Measurements from ENCODE around the gene CTNNA2.

CTNNA2 gene

DNA sequence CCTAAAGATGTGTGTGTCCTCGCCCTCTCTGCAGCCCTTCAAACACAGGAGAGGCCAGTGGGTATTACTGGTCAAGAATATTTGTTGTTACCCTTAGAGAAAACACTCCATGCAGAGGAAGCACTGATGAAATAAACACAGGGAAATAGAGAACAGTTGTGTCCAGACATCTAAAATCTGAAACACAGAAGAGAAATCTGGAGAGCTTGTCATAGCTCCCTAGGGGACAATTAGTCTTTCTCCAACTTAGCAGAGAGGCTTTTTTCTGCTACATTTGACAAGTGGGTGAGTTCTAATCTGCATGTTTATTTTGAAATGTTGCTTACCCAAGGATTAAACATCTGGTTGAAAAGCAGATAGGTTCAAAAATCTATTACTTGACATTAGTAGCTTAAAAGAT is 190.1 kb downstream of the CTNNA2 start:
- DNase-seq (ENCODE audit: low read depth in 1 of 2, low spot score in 1 of 2) = no peak

DNA sequence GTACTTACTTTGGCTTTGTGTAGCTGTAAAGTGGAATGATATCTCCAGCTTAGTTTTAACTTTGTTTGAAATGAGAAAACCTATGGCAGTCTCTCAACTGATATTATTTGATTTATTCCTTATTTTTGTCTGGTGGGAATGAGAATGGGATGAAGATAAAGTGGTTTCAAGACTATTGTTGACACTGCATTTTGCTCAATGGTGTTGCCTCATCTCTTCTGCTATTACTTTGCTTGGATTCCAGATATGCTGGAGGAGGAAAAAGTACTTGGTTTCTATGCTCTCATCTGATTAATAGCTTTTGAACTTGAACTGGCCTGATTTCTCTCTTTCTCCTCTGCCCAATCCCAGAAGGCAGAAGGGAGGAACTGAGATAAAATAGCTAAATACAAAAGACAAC is 198.2 kb downstream of the CTNNA2 start:
- DNase-seq (ENCODE audit: low read depth in 1 of 2, low spot score in 1 of 2) = no peak

DNA sequence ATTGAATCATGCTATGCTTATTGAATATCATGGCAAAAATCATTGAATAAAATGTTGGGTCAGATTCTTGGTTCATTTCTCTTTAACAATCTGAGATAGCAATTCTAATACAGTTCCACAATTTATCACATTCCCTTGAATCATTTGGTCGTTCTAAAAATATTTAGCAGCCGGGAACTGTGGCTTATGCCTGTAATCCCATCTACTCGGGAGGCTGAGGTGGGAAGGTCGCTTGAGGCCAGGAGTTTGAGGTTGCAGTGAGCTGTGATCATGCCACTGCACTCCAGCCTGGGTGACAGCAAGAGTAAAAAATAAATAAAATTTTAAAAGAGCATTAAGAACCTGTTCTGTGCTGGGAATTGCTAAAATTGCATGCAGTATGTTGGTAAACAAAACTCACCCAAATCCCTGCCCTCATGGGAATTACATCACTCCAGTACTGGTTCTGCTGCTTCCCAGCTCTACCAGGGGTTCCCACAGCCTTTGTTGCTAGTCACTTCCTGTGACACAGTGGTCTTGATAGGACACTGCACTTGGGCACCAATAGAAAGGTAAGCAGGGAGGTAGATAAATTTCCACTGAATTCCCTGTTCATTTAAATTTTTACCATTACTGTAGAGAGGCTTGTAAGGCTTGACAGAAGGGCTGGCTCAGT is 200.4 kb downstream of the CTNNA2 start:
- no peak for DNase-seq (ENCODE audit: low read depth in 1 of 2, low spot score in 1 of 2)

DNA sequence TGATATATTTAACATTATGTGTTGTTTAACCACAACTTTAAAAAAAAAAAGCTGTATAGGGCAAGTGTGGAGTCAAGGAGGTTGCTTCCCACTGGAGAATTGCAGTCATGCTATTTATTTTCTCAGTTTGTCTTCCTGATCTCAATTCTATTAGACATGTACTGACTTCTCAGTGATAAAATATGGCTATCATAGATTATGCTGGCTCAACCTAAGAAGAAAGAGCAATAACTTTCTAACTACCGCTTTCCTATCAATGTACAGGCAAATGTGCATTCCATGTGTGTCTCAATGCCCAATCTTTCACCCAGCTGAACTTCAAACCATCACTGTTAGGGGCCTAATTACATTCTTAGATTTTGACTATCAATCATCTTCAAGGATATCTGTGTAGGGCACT is 201.4 kb downstream of the CTNNA2 start:
- DNase-seq (ENCODE audit: low read depth in 1 of 2, low spot score in 1 of 2) = no peak

DNA sequence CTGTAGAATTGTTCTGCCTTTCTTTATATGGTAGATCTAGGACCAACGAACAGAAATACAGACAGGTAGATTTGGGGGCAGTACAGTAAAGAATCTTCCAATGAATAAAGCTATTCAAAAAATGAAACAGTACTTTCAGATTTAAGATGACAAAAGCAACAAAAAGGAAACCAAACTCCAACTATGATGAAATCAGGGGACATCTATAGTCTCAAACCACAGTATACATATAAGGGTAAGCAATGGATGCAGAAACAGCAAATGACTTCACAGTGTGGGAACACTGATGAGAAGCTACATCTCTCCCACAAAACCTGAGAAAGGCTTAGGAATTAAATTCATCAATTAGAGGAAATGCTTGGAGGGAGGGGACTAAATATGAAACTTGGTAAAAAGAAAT is 202.5 kb downstream of the CTNNA2 start:
- DNase-seq (ENCODE audit: low read depth in 1 of 2, low spot score in 1 of 2) = no peak

DNA sequence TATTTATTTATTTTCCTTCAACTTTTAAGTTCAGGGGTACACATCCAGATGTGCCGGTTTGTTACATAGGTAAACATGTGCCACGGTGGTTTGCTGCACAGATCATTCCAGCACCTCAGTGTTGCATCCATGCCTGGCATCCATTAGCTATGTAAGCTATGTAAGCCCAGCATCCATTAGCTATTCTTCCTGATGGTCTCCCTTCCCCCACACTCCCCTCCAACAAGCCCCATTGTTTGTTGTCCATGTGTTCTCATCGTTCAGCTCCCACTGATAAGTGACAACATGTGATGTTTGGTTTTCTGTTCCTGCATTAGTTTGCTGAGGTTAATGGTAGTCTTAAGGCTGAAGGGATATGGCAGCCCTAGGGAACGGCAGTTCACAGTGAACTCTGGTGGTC is 203.4 kb downstream of the CTNNA2 start:
- DNase-seq (ENCODE audit: low read depth in 1 of 2, low spot score in 1 of 2) = no peak

DNA sequence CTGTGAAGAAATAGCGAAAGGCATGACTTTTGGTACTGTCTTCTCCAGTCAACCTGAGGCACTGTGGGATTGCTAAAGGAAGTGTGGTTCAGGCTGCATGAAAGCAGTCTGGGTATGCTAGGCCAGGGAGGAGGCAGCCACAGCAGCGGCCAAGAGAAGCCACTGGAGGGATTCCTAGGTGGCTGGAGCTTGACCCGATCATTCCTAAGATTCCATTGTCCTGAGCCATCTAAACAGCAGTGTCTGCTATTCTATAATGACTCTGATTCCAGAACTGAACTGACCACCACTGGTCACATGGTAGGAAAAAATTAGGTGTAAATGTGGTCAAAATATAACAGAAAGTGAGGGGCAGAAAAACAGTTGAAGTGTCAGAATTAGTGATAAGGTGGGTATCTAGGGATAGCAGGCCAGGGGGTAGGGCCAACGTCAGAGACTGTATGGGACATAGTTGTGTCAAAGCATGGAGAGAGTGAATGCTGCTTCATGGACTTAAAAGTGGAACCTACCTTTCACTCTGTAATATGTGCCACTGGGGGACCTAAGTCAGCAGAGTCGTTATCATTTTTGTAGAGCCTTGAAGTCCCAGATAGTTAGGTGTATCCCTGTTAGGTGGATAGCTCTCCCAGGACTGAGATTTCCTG is 204.6 kb downstream of the CTNNA2 start:
- DNase-seq (ENCODE audit: low read depth in 1 of 2, low spot score in 1 of 2) = no peak

DNA sequence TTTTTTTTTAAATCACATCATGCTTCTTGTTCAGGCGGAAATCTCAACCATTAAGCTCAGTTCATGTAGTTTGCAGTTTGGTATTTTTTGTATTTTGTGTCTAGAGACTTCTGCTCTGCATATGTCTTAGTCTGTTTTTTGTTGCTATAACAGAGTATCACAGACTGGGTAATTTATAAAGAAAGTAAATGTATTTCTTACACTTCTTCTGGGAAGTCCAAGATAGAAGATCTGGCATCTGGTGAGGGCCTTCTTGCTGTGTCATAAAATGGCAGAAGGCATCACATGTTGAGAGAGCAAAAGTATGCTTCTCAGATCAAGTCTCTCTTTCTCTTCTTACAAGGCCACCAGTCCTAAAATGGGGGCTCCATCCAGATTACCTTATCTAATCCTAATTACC is 208.2 kb downstream of the CTNNA2 start:
- no peak for DNase-seq (ENCODE audit: low read depth in 1 of 2, low spot score in 1 of 2)

DNA sequence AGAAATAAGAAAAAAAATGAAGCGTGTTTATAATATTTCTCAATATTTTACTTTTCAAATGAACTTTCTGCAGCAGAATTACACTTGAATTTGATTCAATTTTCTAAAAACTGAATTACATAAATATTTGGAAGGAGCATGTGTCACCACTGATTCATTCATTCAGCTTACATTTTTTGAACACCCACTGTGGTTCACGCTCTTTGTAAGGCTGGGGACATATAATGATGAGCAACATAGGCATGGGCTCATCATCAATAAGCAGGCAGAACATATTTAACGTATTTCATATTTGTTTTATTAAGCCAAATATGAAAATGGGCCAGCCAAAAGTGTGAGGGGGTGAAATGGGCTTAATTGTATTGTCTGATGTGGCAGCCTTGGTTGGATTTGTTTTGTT is 209.1 kb downstream of the CTNNA2 start:
- DNase-seq (ENCODE audit: low read depth in 1 of 2, low spot score in 1 of 2) = no peak

DNA sequence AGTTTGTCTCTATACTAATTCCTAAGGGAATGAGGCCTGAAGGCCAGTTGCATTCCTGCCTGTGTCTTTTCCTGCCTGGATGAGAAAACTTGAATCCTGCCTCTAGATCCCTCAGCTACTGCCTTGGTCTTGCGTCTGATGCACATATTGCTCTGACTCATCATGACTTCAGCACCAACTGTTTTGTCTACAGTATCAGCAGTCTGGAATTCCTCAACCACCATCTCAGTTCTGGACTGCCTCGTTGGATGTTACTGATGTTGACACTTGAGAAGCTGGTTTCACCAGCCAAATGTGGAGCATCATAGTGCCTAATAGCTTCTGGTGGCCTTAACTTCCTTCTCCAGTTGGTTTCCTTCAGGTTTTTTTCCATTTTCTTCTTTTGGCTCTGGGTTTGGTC is 211.0 kb downstream of the CTNNA2 start:
- DNase-seq (ENCODE audit: low read depth in 1 of 2, low spot score in 1 of 2) = no peak

DNA sequence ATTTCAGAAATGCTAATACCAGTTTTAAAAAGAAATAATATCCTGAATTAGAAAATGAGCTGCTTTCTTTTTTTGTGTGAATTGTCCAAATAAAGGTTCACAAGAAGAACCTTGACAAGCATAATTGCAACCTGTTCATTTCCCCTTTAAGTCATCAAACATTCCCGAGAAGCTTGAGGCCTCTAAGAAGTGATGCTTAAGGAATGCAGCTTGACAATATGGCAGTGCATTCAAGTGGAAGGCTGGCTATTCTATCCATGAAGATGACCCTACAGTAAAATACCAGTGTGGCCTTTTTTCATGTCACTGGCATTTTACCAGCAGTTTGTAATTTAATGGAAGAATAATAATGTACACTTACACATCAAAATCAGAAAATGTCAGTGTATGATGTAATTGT is 216.7 kb downstream of the CTNNA2 start:
- no peak for DNase-seq (ENCODE audit: low read depth in 1 of 2, low spot score in 1 of 2)

DNA sequence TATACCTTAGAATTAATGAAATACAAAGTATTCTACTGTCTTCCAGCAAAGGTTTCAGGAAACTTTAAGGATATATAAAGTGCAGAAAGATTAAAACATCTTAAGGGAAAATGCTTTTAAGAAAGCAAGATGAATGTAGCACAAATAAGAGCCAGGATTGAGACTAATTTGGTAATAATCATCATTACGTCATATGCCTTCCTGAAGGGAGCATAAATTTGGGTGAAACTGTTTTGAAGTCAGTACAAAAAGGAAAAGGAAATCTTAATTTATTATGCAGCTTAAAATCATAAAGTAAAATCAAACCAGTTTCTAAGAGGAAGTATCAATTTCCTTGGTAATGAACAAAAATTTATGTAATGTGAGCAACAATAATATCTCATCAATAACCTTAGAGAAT is 221.7 kb downstream of the CTNNA2 start:
- DNase-seq (ENCODE audit: low read depth in 1 of 2, low spot score in 1 of 2) = no peak

DNA sequence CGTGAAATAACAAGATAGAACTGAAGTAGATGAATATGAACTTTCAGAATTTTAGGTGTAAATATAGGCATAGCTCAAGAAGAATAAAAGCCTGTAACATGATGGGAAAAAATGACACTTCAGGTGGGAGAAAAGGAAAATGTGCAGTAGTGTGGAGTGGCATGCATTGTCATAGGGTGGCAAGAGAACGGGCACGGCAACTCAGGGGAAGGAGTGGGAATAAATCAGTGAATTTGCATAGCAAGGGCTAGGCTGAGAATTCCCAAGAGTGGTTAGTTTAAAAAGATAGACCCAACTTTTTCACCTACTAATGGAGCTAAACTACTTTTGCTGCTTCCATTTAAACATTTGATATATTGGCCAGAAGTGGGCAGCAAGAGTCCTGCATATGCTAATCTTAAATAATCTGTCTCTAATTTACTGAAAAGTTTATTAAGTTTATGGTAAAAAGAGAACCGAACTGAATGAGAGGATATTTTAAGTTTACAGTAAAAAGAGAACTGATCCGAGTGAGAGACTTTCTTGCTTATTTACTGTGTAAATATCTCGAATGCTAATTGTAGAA is 228.1 kb downstream of the CTNNA2 start:
- DNase-seq (ENCODE audit: low read depth in 1 of 2, low spot score in 1 of 2) = no peak

DNA sequence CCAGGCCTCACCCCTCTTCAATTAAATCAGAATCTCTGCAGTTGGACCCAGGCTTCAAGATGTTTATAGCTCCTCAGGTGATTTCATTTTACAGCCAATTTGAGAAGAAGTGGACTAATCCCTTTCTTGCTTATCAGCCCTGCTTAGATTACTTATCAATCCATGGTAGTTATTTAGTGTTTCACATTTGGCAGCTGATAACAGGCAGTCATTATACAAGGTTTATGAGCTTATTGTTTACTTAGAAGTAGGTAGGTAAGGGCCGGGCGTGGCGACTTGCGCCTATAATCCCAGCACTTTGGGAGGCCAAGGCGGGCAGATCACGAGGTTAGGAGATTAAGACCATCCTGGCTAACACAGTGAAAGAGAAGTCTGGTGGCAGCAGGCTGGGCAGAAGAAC is 237.5 kb downstream of the CTNNA2 start:
- DNase-seq (ENCODE audit: low read depth in 1 of 2, low spot score in 1 of 2) = no peak

DNA sequence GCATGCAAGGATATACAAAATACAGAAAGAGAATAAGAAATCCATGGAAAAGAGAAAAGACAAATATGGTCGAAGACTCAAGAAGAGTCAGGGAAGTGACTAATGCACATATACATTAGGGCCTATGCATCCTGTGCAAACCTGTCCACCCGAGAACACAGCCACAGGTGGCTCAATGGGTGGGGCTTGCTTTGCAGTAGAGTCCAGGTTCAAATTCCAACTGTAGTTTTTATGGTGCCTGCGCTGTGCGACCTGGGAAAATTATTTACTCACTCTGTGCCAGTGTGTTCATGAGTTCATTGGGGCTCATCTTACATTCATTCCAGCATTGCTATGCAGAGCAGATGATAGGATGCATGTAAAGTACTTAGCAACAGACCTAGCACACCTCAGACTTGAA is 244.7 kb downstream of the CTNNA2 start:
- no peak for DNase-seq (ENCODE audit: low read depth in 1 of 2, low spot score in 1 of 2)

DNA sequence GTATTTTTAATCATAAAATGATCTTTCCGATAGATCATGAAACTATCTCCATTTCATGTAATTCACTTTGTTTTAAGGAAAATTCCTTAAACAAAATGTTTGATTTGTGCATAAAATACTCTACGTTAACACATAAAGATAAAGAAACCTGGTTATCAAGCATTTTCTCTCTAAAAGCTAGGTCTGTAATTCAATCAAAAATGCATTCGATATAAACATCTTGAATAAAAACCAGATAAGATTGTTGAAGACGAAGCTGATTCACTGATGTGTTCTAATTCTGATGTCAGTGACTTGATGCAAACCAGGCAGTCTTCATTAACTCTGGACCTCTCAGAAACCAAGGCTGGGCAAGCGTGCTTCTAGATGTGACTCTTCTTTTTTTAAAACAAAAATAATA is 245.2 kb downstream of the CTNNA2 start:
- DNase-seq (ENCODE audit: low read depth in 1 of 2, low spot score in 1 of 2) = no peak

DNA sequence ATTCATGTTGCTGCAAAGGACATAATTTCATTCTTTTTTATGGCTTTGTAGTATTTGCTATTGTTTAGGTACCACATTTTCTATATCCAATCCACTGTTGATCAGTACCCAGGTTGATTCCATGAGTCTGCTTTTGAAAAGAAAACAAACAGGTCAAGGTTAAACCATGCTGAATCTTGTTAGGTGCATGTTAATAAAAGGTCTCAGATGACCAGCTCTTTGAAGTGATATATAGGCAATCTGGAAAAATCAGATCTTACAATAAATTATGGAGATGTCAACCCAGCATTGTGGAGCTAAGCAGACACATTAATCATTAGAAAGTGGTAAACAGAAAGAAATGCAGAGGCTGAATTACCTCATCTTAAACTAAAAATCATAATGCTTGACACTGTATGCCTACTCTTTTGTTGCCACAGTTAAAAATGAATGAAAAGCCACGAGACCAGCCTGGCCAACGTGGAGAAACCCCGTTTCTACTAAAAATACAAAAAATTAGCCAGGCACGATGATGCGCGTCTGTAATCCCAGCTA is 246.0 kb downstream of the CTNNA2 start:
- no peak for DNase-seq (ENCODE audit: low read depth in 1 of 2, low spot score in 1 of 2)

DNA sequence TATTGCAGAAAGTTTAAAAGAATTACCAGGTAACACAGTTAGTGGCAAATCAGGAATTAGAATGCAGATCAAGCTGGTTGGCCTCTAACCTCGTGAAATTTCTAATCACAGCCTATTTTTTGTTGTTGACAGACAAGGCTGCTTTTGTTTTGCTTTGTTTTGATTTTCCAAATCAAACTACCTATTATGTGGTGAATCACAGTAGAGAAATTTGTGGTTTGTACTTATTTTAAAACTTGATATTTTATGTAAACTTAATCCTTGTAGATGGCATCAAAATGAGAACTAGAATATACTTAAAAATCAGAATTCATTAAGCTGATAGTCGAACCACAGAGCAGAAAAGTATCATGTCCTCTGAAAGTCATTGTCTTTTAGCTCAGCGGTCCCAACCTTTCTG is 258.1 kb downstream of the CTNNA2 start:
- no peak for DNase-seq (ENCODE audit: low read depth in 1 of 2, low spot score in 1 of 2)

DNA sequence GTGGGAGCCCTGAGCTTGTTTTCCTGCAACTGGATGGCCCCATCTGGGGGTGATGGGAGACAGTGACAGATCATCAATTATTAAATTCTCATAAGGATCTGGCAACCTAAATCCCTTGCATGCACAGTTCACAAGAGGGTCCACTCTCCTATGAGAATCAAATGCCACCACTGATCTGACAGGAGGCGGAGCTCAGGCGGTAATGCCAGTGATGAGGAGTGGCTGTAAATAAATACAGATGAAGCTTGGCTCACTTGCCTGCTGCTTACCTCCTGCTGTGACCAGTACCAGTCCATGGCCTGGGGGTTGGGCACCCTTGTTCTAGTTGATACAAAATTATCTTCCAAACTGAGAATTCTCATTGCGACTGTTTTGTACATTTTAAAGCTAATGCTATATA is 258.6 kb downstream of the CTNNA2 start:
- no peak for DNase-seq (ENCODE audit: low read depth in 1 of 2, low spot score in 1 of 2)

DNA sequence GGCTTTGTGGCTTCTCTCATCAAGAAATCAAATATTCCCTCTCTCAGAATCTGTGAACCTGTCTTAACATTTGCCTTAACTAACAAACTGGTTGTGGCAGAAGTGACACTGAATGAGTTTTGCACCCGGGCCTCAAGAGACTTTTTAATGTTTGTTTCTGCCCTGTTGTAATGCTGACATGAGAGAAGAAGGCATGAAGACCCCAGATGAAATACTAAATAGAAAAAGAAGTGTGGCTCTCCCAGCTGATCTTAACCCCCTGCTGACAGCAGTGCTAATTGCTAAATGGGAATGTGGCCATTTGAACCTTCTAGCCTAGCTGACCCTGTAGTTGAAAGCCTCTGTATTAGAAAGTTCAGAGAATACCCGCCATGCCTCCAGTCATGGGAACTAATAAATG is 261.2 kb downstream of the CTNNA2 start:
- no peak for DNase-seq (ENCODE audit: low read depth in 1 of 2, low spot score in 1 of 2)

DNA sequence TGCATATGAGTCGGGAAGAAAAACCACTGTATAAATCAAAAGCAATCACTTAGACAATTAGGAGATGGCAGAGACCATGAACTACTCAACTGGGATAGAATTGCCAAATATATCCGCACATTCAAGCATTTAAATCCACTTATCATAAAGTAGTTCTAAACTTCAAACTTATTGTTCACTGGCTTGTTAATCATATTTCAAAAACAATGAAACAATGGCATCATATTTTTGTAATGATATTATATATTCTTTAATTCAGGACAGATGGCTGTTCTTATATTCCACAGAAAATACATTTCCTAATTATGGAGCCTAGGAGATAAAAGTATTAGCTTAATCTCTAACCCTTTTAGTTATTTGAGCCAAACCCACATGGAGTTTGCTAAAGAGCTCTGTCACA is 263.6 kb downstream of the CTNNA2 start:
- DNase-seq (ENCODE audit: low read depth in 1 of 2, low spot score in 1 of 2) = no peak

DNA sequence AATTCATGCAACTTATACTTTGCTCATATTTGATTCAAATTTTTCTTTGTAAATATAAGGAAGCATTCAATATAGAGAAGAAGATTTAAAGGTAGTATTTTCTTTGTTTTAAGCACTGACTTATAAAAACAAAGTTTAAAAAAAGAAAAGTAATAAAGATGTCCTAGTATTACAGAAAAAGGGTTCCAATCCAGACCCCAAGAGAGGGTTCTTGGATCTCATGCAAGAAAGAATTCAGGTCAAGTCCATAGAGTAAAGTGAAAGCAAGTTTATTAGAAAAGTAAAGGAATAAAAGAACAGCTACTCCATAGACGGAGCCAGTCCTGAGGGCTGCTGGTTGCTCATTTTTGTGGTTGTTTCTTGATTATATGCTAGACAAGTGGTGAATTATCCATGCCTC is 267.9 kb downstream of the CTNNA2 start:
- no peak for DNase-seq (ENCODE audit: low read depth in 1 of 2, low spot score in 1 of 2)
